GM18861 (cell line): ENCODE data around the gene RTTN.
A peak's percentile ranks its signal among the peaks of the same experiment; 100 is the strongest.
"Not testable (repeated sequence)": the region's sequence is repeated elsewhere in the genome, so short reads cannot be mapped to it uniquely, and the experiment has no call there.

Source experiments
- ATAC-seq: cut with Tn5 transposase; IDR thresholded peaks from one replicate; pipeline ENCODE4 v1.9.1; 2021; ENCODE audit not compliant: unreplicated experiment

RTTN gene

GRCh38 chr18:70205421-70206397 lies at the start of gene RTTN:
RTTN (minus strand) TSS chr18:70205687; CDS start chr18:70205658, 29 bp downstream.
- peak; percentile 93 for ATAC-seq

GRCh38 chr18:70250781-70251180 lies 45.3 kb upstream of the RTTN start:
- no peak for ATAC-seq

- not testable (repeated sequence) for ATAC-seq
These were observed 44.4 kb upstream of the RTTN start for GRCh38 chr18:70249861-70250260.

GRCh38 chr18:70249118-70249517 lies 43.6 kb upstream of the RTTN start:
- ATAC-seq = no peak

GRCh38 chr18:70246061-70246466 lies 40.6 kb upstream of the RTTN start:
- no peak for ATAC-seq

- no peak for ATAC-seq
These were observed 37.8 kb upstream of the RTTN start for GRCh38 chr18:70243131-70243929.

GRCh38 chr18:70236921-70237320 lies 31.4 kb upstream of the RTTN start:
- not testable (repeated sequence) for ATAC-seq

GRCh38 chr18:70235478-70235877 lies 30.0 kb upstream of the RTTN start:
- ATAC-seq = no peak

GRCh38 chr18:70234667-70235459 lies 29.4 kb upstream of the RTTN start:
- ATAC-seq = no peak

- ATAC-seq = no peak
These were observed 28.5 kb upstream of the RTTN start for GRCh38 chr18:70233974-70234373.

GRCh38 chr18:70232261-70232660 lies 26.8 kb upstream of the RTTN start:
- ATAC-seq = no peak

GRCh38 chr18:70229639-70230038 lies 24.2 kb upstream of the RTTN start:
- no peak for ATAC-seq

GRCh38 chr18:70228536-70228935 lies 23.0 kb upstream of the RTTN start:
- no peak for ATAC-seq

GRCh38 chr18:70227438-70227837 lies 22.0 kb upstream of the RTTN start:
- no peak for ATAC-seq

- ATAC-seq = no peak
These were observed 16.4 kb upstream of the RTTN start for GRCh38 chr18:70221915-70222278.

- no peak for ATAC-seq
These were observed 15.8 kb upstream of the RTTN start for GRCh38 chr18:70221156-70221914.

GRCh38 chr18:70220628-70221027 lies 15.1 kb upstream of the RTTN start:
- no peak for ATAC-seq

GRCh38 chr18:70219688-70220087 lies 14.2 kb upstream of the RTTN start:
- ATAC-seq = no peak

- ATAC-seq = no peak
These were observed 11.3 kb upstream of the RTTN start for GRCh38 chr18:70216788-70217187.

GRCh38 chr18:70207181-70207580 lies 1.7 kb upstream of the RTTN start:
- no peak for ATAC-seq
